Vagina (tissue), 2 donors: Measurements from ENCODE around the gene CD4. TPM values are rescaled to one million over a fixed set of nuclear protein-coding genes. Genes with fewer than 3 reads are reported as not detected.
A peak's percentile ranks its signal among the peaks of the same experiment; 100 is the strongest.

Source experiments
- DNase-seq, 2 donors: peaks; one replicate each; pipeline ENCODE4 v3.0.0-alpha.2; 2017; ENCODE audit errors: extremely low spot score in 2 of 2
- H3K27ac ChIP-seq: fragments of 200-600 bp; sonication (generic); one replicate; pipeline ENCODE4 v1.5.1; 2019
- H3K27me3 ChIP-seq: fragments of 200-600 bp; sonication (generic); one replicate; pipeline ENCODE4 v1.5.1; 2019
- H3K36me3 ChIP-seq, 2 donors: fragments of 200-600 bp; sonication (generic); one replicate each; pipeline ENCODE4 v1.5.1; 2017 to 2019
- H3K4me1 ChIP-seq: fragments of 200-600 bp; sonication (generic); one replicate; pipeline ENCODE4 v1.5.1; 2019
- H3K4me3 ChIP-seq, 2 donors: fragments of 200-600 bp; sonication (generic); 1 replicate in 1 of 2; 2 replicates in 1 of 2; pipeline ENCODE4 v1.5.1; 2016 to 2019
- H3K9me3 ChIP-seq: fragments of 200-600 bp; sonication (generic); one replicate; pipeline ENCODE4 v1.5.1; 2019
- CTCF ChIP-seq, 3 experiments: fragments of 450-650 bp in 2 of 3; fragments of 200-600 bp in 1 of 3; sonication (generic) in 1 of 3; IDR thresholded peaks; one replicate each; pipeline ENCODE4 v1.5.1; 2017 to 2019; ENCODE audit warnings: antibody characterized with exemption in 3 of 3, mild to moderate bottlenecking in 2 of 3, moderate library complexity in 2 of 3
- POLR2A ChIP-seq, 2 donors: fragments of 450-650 bp; IDR thresholded peaks; one replicate each; pipeline ENCODE4 v1.6.1; 2017; ENCODE audit warnings: antibody characterized with exemption in 2 of 2, mild to moderate bottlenecking in 2 of 2, moderate library complexity in 2 of 2
- POLR2AphosphoS5 ChIP-seq, 2 donors: sonication (generic); formaldehyde crosslinking; IDR thresholded peaks; one replicate each; pipeline ENCODE4 v1.9.0; 2017; ENCODE audit warnings: antibody characterized with exemption in 2 of 2, mild to moderate bottlenecking in 2 of 2, low read depth in 1 of 2; ENCODE audit not compliant: insufficient read depth in 1 of 2
- intact Hi-C: fragments of 100-400 bp; cut with DNase I; formaldehyde crosslinking; loops from one replicate; pipeline ENCODE4 v1.15.1; 2023
- total RNA-seq: library from RNA; depleted of rRNA; stranded (reverse); fragments of >200 nt; gene quantifications from one replicate; pipeline ENCODE4 v1.2.3, GENCODE V29; 2016

The CD4 gene
- total RNA-seq, 1 donor from 2014 or later, result 14.2 TPM

- H3K4me1 ChIP-seq, result peaks cover 15% of the 10 kb centered on the region
- no peaks in the 10 kb centered on the region for H3K27me3 ChIP-seq
- peak overlapping the region; percentile 82 for H3K27ac ChIP-seq
- no peaks in the 10 kb centered on the region for H3K9me3 ChIP-seq
- intact Hi-C loops, result loop anchor here (2.0 to 5.0 kb wide), 2 partner anchors 41 to 49 kb away; no protein-coding TSS in a partner anchor
- no peaks in the 10 kb centered on the region for H3K36me3 ChIP-seq
- peak overlapping the region; percentile 40 to 51 for H3K4me3 ChIP-seq
- DNase-seq, result no peak
- TF ChIP-seq CTCF (IDR thresholded peaks at IDR 0.05), result no peak
- no peak for TF ChIP-seq POLR2A (IDR thresholded peaks at IDR 0.05)
- no peak for TF ChIP-seq POLR2AphosphoS5 (IDR thresholded peaks at IDR 0.05; ENCODE audit: insufficient read depth in 1 of 2, low read depth in 1 of 2)
These were observed 11.1 kb upstream of the CD4 start for GRCh38 chr12:6778217-6778573.

GRCh38 chr12:6778574-6779550 is 10.5 kb upstream of the CD4 start:
- Histone ChIP-seq H3K27ac (peak overlapping the region; percentile 82), H3K27me3 (no peaks in the 10 kb centered on the region), H3K9me3 (no peaks in the 10 kb centered on the region), H3K4me3 (peak overlapping the region; percentile 40 to 51), H3K4me1 (peaks cover 14% of the 10 kb centered on the region), H3K36me3 (no peaks in the 10 kb centered on the region)
- intact Hi-C loops, result loop anchor here (2.0 to 5.0 kb wide), 2 partner anchors 42 to 48 kb away; no protein-coding TSS in a partner anchor
- TF ChIP-seq POLR2A (IDR thresholded peaks at IDR 0.05) (no peak), POLR2AphosphoS5 (IDR thresholded peaks at IDR 0.05; ENCODE audit: insufficient read depth in 1 of 2, low read depth in 1 of 2) (peak; percentile 79 to 94), CTCF (IDR thresholded peaks at IDR 0.05) (peak; percentile 86 to 100 (median 98))
- DNase-seq, result no peak

GRCh38 chr12:6779708-6780432 is 9.5 kb upstream of the CD4 start:
- Histone ChIP-seq H3K27ac (no peak overlapping the region), H3K36me3 (no peaks in the 10 kb centered on the region), H3K4me1 (peaks cover 12% of the 10 kb centered on the region), H3K4me3 (no peak overlapping the region), H3K27me3 (no peaks in the 10 kb centered on the region), H3K9me3 (no peaks in the 10 kb centered on the region)
- intact Hi-C loops, result loop anchor here (2.0 to 5.0 kb wide), 2 partner anchors 43 to 47 kb away; no protein-coding TSS in a partner anchor
- DNase-seq, result no peak
- TF ChIP-seq POLR2A (IDR thresholded peaks at IDR 0.05) (no peak), CTCF (IDR thresholded peaks at IDR 0.05) (no peak), POLR2AphosphoS5 (IDR thresholded peaks at IDR 0.05; ENCODE audit: insufficient read depth in 1 of 2, low read depth in 1 of 2) (no peak)

- no peaks in the 10 kb centered on the region for H3K27me3 ChIP-seq
- H3K4me1 ChIP-seq, result peaks cover 12% of the 10 kb centered on the region
- H3K27ac ChIP-seq, result no peak overlapping the region
- no peak overlapping the region for H3K4me3 ChIP-seq
- TF ChIP-seq POLR2AphosphoS5 (IDR thresholded peaks at IDR 0.05; ENCODE audit: insufficient read depth in 1 of 2, low read depth in 1 of 2) (no peak), POLR2A (IDR thresholded peaks at IDR 0.05) (no peak), CTCF (IDR thresholded peaks at IDR 0.05) (no peak)
- H3K9me3 ChIP-seq, result no peaks in the 10 kb centered on the region
- no peaks in the 10 kb centered on the region for H3K36me3 ChIP-seq
- no peak for DNase-seq
- intact Hi-C loops, result no loop called here
These were observed 8.8 kb upstream of the CD4 start for GRCh38 chr12:6780573-6780972.
